ENCODE data around the gene TNS4. TPM values are rescaled to one million over a fixed set of nuclear protein-coding genes. Genes with fewer than 3 reads are reported as not detected.

The TNS4 gene
- total RNA-seq, 1 donor from 2014 or later = not detected

GRCh38 chr17:40535924-40536294 lies 34.5 kb upstream of the TNS4 start:
- no peak for DNase-seq (ENCODE audit: low read depth in 2 of 2)

- DNase-seq (ENCODE audit: low read depth in 2 of 2) = no peak
Observed at GRCh38 chr17:40535438-40535837, 34.0 kb upstream of the TNS4 start.

- DNase-seq (ENCODE audit: low read depth in 2 of 2) = no peak
Observed at GRCh38 chr17:40534371-40535189, 33.2 kb upstream of the TNS4 start.

- no peak for DNase-seq (ENCODE audit: low read depth in 2 of 2)
Observed at GRCh38 chr17:40533896-40534295, 32.5 kb upstream of the TNS4 start.

GRCh38 chr17:40532520-40533253 lies 31.3 kb upstream of the TNS4 start:
- peak in 1 of 2 donors; percentile 87 for DNase-seq (ENCODE audit: low read depth in 2 of 2)

GRCh38 chr17:40531051-40531991 lies 29.9 kb upstream of the TNS4 start:
- no peak for DNase-seq (ENCODE audit: low read depth in 2 of 2)

- no peak for DNase-seq (ENCODE audit: low read depth in 2 of 2)
Observed at GRCh38 chr17:40530531-40530994, 29.1 kb upstream of the TNS4 start.

- DNase-seq (ENCODE audit: low read depth in 2 of 2) = no peak
Observed at GRCh38 chr17:40529991-40530390, 28.6 kb upstream of the TNS4 start.

- no peak for DNase-seq (ENCODE audit: low read depth in 2 of 2)
Observed at GRCh38 chr17:40528692-40529417, 27.4 kb upstream of the TNS4 start.

GRCh38 chr17:40526668-40527067 lies 25.2 kb upstream of the TNS4 start:
- DNase-seq (ENCODE audit: low read depth in 2 of 2) = no peak

- DNase-seq (ENCODE audit: low read depth in 2 of 2) = no peak
Observed at GRCh38 chr17:40525294-40525693, 23.9 kb upstream of the TNS4 start.

- DNase-seq (ENCODE audit: low read depth in 2 of 2) = no peak
Observed at GRCh38 chr17:40524243-40524965, 23.0 kb upstream of the TNS4 start.

- DNase-seq (ENCODE audit: low read depth in 2 of 2) = no peak
Observed at GRCh38 chr17:40522961-40523310, 21.5 kb upstream of the TNS4 start.

GRCh38 chr17:40522250-40522960 lies 21.0 kb upstream of the TNS4 start:
- no peak for DNase-seq (ENCODE audit: low read depth in 2 of 2)

GRCh38 chr17:40520991-40521453 lies 19.6 kb upstream of the TNS4 start:
- no peak for DNase-seq (ENCODE audit: low read depth in 2 of 2)

- no peak for DNase-seq (ENCODE audit: low read depth in 2 of 2)
Observed at GRCh38 chr17:40519089-40519775, 17.8 kb upstream of the TNS4 start.

GRCh38 chr17:40518401-40519088 lies 17.1 kb upstream of the TNS4 start:
- DNase-seq (ENCODE audit: low read depth in 2 of 2) = peak in 1 of 2 donors; percentile 30

GRCh38 chr17:40517981-40518380 lies 16.6 kb upstream of the TNS4 start:
- no peak for DNase-seq (ENCODE audit: low read depth in 2 of 2)
